Stimulated activated CD8-positive, alpha-beta memory T cell treated with anti-CD3 and anti-CD28 coated beads, Interleukin-15, amount 100 ng/mL, for 1 hour (primary cell): ENCODE data around the gene GPR153.
"Not testable (repeated sequence)": the region's sequence is repeated elsewhere in the genome, so short reads cannot be mapped to it uniquely, and the experiment has no call there.

Experiments used
- DNase-seq: peaks from one replicate; pipeline ENCODE4 v3.0.0-alpha.2; 2020; ENCODE audit warnings: low read depth

GPR153 gene

DNA sequence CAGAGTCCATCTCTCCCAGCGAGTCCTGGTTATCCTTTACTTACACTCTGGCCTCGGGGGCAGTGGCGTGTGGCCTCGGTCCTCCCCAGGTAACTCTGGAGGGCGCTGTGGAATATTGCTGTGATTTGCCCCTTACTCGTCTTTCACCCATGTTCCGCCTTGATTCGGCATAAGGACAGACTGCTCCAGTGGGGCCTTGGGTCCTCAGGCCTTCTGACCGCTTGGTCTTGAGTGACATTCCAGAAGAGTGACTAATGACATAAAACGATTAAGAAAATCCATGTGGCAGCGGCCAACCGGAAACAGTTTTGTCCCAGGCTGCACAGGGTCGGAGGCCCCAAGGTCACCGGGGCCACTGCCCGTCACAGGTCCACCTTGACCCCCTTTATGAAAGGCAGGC is 36.2 kb downstream of the GPR153 start:
- DNase-seq, result no peak

DNA sequence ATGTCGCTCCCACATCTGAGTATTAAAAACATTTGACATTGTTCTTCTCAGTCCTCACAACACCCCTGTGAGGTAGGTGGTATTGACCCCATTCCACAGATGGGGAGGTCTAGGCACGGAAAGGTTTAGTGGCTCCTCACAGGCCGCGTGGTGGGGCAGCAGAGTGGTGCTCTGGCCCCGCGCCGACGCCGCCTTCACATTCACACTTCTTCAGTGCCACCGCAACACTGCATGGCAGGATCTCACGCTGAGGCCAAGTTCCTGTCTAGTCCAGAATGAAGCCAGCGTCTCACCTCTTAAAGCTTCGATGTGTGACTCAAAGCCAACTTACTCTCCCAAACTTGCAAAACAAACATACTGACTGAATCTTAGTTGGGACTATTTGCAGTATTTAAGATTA is 37.3 kb downstream of the GPR153 start:
- DNase-seq, result no peak

DNA sequence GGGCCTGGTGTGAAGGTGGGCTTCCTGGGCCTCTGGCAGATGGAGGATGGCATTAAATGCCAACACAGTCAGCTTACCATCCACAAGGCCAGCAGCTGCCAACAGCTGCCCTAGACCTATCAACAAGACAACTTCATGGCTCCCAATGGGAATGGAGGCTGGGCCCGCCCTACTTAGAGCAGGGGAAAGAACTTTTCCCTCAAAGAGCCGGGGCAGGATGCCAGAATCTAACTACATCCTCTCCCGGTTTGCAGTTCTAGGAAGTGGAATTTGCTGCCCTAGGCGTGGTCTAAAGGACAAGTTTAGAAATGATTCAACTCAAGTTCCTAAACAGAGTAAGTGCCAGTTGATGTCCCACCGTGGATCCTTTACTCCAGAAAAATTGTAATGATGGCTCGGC is 38.3 kb downstream of the GPR153 start:
- DNase-seq, result no peak

DNA sequence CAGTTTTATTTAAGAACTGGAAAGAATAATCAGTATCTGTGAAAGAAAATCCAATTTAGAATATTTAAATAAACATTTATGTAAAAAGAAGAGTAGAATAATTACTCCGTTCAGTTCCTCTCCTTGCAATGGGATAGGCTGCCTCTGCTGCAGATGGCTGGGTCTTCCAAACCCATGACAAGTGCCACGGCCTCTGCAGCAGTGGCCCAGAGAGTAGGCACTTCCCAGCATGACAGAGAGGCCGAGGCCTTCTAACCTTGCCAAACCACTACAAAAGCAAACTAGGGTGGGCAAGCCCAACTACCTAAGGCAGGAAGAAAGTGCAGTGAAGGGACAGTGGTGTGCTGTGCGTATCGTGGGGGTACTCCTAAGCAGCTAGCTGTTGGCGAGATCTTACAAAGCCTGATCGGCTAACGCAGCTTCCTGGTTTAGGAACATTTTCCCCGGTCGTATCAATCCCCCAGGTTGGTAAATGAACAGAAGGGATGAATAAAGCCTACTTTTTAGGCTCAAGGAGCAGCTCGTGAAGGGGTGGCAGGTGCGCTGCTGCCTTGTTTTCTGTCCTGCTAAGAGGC is 39.6 kb downstream of the GPR153 start:
- no peak for DNase-seq

DNA sequence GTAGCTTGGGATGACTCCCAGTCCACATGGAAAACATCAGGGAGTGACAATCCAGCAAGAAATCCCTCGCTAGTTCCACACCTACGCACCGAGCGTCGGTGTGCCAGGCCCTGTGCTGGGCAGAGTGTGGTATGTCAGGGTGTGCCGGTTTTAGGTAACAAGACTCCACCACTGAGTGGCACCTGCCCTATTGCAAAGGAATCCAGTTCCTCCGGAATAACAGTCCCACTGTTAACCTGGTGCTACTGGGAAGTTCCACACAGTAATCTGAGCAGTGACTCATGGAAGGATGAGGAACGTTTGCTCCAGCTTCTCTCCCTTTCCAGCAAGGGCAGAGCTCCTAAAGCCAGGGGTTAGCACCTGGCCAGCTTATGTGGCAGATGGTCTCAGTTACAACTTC is 40.7 kb downstream of the GPR153 start:
- DNase-seq, result no peak

DNA sequence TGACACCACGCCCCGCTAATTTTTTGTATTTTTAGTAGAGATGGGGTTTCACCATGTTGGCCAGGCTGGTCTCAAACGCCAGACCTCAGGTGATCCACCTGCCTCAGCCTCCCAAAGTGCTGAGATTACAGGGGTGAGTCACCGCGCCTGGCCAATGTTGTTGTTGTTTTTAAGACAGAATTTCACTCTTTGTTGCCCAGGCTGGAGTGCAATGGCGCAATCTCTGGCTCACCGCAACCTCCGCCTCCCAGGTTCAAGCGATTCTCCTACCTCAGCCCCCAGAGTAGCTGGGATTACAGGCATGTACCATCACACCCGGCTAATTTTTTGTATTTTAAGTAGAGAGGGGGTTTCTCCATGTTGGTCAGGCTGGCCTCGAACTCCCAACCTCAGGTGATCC is 41.3 kb downstream of the GPR153 start:
- DNase-seq, result not testable (repeated sequence)

DNA sequence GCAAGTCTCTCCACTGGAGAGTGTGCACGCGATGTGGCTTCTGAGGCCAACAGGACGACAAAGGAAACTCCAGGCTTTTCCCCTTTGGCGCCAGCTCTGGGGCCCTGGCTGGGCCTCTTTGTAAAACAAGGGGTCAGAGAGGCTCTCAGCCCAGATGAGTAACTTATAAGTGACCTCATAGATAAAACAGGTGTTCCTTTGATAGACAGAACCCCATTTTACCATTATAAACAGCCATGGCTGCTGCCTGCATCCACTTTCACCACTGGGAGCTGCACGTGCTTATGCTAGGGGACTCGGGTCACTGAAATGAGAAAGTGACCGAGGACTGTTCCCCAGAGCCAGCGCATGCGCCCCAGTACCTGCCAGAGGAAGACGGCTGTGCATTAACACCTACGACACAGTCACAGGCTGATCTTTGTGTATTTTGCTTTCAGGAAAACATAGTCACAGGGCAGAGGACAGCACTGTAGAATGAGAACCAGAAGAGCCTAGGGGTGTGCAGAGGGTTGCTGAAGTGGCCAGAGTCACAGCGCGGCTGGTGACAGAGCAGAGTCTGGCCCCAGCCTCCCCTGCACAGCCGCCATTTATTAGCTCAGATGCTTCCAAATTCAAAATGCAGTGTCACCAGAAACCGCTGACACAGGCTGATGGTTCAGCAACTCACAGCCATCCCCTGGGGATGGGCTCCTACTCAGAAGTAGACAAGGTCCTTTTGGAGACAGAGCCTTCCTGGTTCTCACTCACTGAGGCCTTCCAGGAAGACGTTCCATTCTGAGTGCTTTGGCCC is 42.3 kb downstream of the GPR153 start:
- no peak for DNase-seq

DNA sequence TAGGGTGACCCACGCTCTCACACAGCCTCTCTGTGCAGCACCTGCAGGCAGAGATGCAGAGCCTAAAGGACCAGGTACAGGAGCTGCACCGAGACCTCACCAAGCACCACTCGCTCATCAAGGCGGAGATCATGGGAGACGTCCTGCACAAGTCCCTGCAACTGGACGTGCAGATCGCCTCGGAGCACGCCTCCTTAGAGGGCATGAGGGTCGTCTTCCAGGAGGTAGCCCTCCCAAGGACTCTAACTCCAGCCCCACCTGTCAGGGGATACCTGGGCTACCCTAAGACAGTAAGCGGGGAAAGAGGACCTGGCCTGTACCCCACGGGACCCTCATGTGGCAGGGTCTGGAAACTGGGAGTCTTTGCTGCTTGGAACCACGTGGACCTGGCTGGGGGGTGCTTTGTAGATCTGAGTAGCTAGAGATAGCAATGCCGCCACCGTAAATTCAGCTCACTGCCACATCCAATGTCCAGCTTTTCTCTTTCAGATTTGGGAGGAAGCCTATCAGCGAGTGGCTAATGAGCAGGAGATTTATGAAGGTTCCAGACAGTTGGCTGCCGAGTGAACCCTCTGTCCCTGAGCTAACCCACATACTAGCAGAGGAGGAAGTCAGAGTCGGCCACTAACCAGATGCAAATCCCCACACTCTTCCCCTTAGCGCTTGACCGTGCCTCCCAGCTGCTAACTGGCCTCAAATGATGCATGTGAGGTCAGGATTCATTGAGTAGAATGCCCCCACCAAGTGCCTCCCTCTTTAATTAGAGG is 48.5 kb downstream of the GPR153 start:
- no peak for DNase-seq

DNA sequence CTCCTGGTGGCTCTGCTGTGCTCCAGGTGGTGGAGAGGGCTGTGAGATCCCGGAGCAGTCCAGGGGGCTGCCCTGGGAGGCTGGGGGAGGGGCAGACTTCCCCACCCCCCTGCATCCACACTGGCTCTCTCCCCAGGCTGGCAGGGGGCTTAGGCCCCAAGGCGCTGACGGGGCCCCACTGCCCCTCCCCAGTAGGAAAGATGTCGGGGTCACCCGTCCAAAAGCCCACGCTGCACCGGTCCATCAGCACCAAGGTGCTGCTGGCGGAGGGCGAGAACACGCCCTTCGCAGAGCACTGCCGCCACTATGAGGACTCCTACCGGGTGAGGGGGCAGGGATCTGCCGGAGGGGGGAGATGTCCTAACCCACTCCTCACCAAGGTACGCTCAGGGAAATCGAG is 49.2 kb downstream of the GPR153 start:
- no peak for DNase-seq

DNA sequence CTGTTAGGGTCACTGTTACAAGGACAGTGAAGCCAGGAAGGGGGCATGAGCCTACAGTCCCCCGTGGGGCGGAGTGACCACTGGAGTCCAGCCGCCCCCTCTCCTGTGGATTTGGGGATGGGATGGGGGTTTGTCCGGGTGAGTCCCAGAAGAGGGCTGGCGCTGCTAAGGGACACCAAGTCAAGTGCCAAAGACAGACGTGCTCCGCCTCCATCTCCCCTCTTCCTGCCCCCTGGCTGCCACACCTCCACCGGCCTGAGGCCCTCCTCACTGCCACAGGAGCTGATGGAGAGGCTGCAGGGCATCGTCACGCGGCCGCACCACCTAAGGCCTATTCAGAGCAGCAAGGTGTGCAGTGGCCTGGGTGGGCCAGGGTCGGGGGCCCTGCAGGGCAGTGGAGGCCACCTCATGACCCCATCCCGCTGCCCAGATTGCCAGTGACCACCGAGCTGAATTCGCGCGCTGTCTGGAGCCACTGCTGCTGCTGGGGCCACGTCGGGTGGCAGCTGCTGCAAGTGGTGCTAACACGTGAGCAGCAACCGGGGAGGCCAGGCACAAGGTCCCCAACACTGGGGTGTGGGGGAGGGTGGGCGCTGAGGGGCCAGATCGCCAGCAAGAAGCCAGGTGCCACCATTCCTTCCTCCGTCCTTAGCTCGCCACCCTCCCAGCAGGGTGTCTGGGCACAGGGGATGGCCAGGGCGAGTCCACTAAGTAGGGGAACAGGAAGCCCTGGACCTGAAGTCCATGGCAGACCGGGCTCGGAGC is 50.1 kb downstream of the GPR153 start:
- no peak for DNase-seq

DNA sequence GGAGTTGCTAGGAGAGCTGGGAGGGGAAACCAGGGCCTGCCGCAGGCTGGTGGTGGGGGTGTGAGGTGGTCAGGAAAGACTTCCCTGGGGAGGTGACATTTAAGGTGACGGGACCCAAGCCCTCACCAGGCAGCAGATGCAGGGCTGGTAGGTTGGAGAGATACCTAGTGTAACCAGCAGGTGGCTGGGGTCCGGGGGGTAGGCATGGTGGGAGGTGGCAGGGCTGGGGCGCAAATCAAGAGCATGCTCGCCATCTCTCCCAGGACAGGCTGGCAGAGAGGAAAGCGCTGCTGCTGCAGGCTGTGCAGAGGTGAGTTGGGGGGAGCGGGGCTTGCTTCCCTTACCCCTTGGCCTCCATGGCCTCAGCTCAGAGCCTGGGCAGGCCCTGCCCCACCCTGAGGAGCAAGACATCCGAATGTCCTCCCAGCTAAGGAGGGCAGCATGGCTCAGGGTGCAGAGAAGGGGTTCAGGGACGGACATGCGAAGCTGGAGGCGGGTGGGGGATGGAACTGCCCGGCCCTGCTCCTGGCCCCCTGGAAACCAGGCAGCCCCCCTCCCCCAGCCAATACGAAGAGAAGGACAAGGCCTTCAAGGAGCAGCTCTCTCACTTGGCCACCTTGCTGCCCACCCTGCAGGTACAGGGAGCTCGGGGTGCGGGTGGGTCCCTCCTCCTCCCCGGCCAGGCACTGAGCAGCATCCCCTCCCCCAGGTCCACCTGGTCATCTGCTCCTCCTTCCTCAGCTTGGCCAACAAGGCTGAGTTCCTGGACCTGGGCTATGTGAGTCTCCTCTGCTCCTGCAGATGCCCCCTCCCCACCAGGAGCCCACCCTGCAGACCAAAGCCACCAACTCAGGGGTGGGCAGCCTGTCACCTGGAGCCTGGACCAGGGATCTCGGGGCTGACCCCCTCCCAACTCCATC is 51.0 kb downstream of the GPR153 start:
- DNase-seq, result no peak

DNA sequence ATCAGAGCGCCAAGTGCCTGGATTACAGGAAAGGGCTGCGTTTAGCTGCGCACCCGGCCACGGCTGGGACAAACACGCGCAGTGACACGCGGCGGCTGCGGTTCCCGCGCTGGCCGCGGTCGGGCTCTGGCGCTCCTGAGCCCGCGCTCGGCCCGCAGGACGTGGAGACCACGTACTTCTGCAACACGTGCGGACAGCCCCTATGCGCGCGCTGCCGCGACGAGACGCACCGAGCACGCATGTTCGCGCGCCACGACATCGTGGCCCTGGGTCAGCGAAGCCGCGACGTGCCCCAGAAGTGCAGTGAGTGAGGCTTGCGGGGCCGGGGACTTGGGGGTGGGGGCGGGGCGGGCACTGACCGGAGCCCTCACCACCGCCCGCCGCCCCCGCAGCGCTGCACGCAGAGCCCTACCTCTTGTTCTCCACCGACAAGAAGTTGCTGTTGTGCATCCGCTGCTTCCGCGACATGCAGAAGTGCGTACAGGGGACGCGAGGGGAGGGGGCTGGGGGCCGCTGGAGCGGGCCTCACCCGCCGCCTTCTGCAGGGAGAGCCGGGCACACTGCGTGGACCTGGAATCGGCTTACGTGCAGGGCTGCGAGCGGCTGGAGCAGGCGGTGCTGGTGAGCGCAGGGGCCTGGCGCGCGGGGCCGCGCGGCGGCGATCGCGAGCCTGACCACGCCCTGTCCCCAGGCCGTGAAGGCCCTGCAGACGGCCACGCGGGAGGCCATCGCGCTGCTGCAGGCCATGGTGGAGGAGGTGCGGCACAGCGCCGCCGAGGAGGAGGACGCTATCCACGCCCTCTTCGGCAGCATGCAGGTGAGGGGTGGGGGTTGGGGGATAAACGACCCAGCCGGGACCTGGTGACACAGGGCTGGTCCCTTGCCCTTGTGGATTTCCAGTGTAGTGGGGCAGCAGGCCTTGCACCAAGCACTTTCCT is 51.9 kb downstream of the GPR153 start:
- no peak for DNase-seq

DNA sequence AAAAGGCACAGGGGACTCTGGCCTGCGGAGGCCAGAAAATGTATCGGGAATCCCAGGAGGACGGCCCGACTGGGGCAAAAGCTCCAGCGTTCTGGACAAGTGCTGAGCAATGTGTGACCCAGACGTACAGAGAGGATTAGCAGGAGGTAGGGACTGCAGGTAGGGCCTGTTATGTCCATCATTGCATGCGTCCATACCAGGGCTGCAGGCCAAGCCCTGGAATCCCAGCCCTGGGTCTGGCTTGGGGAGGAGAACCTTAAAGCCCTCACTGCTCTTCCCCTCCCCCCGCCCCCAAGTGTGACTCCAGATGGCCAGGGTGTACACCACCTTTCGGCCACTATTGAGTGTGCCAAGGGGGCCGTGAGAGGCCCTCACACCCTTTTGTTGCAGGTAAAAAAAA is 53.0 kb downstream of the GPR153 start:
- DNase-seq, result no peak

DNA sequence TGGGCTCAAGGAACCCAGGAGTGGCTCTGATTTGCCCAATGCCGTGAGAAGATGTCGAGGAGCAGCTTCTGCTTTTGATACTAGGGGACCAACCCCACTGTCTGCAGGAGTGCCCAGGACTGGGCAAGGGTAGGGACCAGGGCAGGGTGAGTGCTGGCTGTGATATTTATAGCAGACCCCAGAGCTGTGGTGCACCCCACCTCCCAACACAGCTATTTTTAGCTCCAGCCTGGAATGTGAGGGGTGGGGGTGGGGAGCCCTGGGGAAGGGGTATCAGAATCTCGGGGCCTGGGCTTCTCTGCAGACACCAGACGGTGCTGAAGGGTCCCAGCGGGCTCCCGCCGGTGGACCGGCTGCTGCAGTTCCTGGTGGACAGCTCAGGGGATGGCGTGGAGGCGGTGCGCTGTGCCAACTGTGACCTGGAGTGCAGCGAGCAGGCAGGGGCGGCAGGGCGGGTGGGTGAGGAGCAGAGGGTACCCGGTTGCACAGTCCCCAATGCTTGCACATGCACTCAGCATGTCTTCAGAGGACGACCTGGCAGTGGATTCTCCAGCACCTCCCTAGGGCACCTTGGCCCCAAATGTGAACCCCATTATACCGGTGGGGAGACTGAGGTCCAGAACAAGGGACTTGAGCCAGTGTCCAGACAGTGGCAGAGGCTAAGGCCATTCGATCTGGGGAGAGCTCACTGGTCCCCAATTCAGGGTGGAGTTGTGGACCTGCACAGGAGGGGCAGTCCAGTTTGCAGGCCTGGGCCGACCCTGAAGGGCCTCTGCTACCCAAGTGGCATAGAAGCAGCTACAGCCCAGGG is 53.6 kb downstream of the GPR153 start:
- no peak for DNase-seq

DNA sequence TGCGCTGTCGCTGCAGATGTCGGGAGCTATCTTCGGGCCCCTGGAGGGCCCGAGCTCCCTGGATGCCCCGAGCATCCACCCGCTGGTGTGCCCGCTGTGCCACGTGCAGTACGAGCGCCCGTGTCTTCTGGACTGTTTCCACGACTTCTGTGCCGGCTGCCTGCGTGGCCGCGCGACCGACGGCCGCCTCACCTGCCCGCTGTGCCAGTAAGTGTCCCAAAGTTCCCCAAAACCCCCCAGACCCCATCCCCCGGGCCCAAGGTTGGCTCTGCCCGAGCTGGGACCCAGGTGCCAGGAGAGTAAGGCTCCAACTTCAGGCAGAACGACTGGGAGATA is 54.4 kb downstream of the GPR153 start:
- DNase-seq, result no peak

DNA sequence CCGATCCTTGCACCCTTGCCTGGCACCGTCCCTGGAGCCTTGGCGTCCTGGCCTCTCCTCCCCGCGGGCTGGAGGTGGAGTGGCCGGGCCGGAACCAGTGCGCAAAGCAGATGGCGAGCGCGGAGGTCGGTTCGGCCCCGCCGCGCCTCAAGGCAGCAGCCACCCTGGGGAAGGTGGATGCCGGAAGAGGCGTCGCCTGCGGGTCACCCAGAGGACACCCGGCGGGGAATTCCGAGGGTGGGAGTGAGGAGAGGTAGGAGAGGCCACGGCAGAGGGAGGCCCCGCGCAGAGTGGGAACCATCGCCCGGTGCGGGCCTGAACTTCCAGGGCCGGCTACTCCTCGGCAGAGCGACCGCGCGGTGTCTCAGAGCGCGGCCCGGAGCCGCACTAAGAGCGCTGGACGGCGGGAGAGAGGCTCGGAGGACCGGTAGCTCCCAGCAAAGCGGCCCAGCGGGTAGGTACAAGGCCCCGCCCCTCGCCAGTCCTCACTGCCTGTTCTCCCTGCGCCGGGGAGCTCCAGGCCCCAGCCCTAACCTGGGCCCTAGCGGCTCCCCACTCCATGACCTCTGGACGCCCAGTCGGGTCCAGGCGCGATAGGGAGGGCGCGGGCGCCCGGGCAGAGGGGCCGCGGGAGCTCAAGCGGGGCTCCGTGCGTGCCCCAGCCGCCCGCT is 54.9 kb downstream of the GPR153 start, which contains the start of gene RNF207:
TSS of gene RNF207 (plus strand) at position 271 of the 671 bp plus-strand sequence. CDS start 417 bp downstream, outside the sequence.
- DNase-seq, result no peak

DNA sequence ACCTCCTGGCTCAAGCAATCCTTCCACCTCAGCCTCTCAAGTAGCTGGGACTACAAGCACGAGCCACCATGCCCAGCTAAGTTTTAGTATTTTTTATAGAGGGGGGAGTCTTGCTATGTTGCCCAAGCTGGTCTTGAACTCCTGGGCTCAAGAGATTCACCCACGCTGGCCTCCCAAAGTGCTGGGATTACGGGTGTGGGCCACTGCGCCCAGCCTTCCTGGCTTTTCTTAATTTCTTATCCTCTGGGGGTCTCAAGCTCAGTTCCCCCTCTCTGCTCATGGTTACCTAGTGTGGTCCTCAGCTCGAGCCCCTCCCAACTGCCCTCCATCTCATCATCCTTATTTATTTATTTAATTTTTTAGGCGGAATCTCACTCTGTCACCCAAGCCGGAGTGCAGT is 58.6 kb downstream of the GPR153 start:
- no peak for DNase-seq

DNA sequence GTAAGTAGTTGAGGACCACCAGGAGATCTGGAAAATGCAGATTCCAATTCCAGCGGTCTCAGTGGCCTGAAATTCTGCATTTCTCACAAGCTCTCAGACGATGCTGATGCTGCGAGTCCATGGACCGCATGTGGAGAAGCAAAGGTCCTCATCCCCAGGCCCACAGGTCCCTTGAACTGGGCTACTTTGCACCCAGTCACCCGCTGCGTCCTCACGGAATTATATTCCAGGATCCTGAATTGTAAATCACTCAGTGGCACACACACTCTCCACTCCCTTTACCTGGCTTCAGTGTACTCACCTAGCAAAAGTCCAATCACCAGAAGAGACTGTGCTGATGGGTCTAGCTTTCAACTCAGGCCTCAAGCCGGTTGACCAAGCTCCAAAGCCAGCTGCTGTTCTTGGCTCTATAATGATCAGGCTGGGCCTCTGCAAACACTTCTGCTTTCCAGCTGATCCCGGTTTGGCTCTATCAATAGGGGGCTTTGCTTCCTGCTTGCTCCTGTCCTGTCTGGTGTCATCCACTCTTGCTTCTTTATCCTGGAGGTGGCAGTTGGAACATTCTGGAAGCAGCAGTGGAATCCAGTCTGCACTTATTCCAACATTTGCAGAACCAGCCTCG is 60.6 kb downstream of the GPR153 start:
- DNase-seq, result no peak
